ENCODE results near the gene PTGFR.

- TF ChIP-seq POLR2A (IDR thresholded peaks at IDR 0.05), result peak in 1 of 2 donors; percentile 55
- no peak for TF ChIP-seq CTCF (IDR thresholded peaks at IDR 0.05)
- no peak for TF ChIP-seq EP300 (IDR thresholded peaks at IDR 0.05)
Observed at GRCh38 chr1:78491451-78492071, 787 bp downstream of the PTGFR start.
